GM19438 (cell line): Measurements from ENCODE around the gene NABP2.

ENCODE experiments used
- ATAC-seq: cut with Tn5 transposase; IDR thresholded peaks from one replicate; pipeline ENCODE4 v1.9.1; 2021; ENCODE audit warnings: low read depth; ENCODE audit not compliant: unreplicated experiment

NABP2 gene

GRCh38 chr12:56212361-56212760, 11.8 kb upstream of the NABP2 start:
- no peak for ATAC-seq

GRCh38 chr12:56213878-56214277, 10.3 kb upstream of the NABP2 start:
- no peak for ATAC-seq

- ATAC-seq = no peak
Measured at GRCh38 chr12:56216461-56216860, 7.7 kb upstream of the NABP2 start.

- ATAC-seq = no peak
Measured at GRCh38 chr12:56219840-56220239, 4.3 kb upstream of the NABP2 start.

- ATAC-seq = no peak
Measured at GRCh38 chr12:56220611-56221231, 3.4 kb upstream of the NABP2 start.

GRCh38 chr12:56221232-56221756, 2.8 kb upstream of the NABP2 start:
- peak; percentile 8 for ATAC-seq

- peak; percentile 73 for ATAC-seq
Measured at GRCh38 chr12:56221757-56222530, 2.2 kb upstream of the NABP2 start, which contains the start of gene RNF41. Gene RNF41 (minus strand): TSS chr12:56221922. CDS start chr12:56214047, 7,875 bp downstream.

- ATAC-seq = no peak
Measured at GRCh38 chr12:56222531-56222895, 1.6 kb upstream of the NABP2 start.

GRCh38 chr12:56223571-56224101, 506 bp upstream of the NABP2 start:
- ATAC-seq = peak; percentile 2

- ATAC-seq = no peak
Measured at GRCh38 chr12:56224954-56225353, 812 bp downstream of the NABP2 start.

- ATAC-seq = no peak
Measured at GRCh38 chr12:56229082-56229481, 4.9 kb downstream of the NABP2 start.

- no peak for ATAC-seq
Measured at GRCh38 chr12:56229916-56230431, 5.8 kb downstream of the NABP2 start, which contains the start of gene SLC39A5. Gene SLC39A5 (plus strand): TSS chr12:56230051. CDS start chr12:56231275, 1,224 bp downstream.

GRCh38 chr12:56230432-56231183, 6.5 kb downstream of the NABP2 start:
- no peak for ATAC-seq

GRCh38 chr12:56231184-56231582, 7.0 kb downstream of the NABP2 start:
- no peak for ATAC-seq

GRCh38 chr12:56234746-56235436, 10.7 kb downstream of the NABP2 start:
- no peak for ATAC-seq

- ATAC-seq = no peak
Measured at GRCh38 chr12:56236091-56236490, 11.9 kb downstream of the NABP2 start.

GRCh38 chr12:56236985-56237384, 12.8 kb downstream of the NABP2 start:
- ATAC-seq = no peak

GRCh38 chr12:56237552-56237951, 13.4 kb downstream of the NABP2 start:
- no peak for ATAC-seq

- ATAC-seq = no peak
Measured at GRCh38 chr12:56241424-56242303, 17.5 kb downstream of the NABP2 start.
